Left colon (tissue), 2 donors: ENCODE data around the gene VEGFA. TPM values are rescaled to one million over a fixed set of nuclear protein-coding genes. Genes with fewer than 3 reads are reported as not detected.

ENCODE experiments used
- ATAC-seq: fragments of 200-7000 bp; cut with Tn5 transposase; one replicate; pipeline ENCODE4 v1.9.1; 2020; ENCODE audit warnings: mild to moderate bottlenecking, moderate library complexity
- DNase-seq, 2 donors: peaks; one replicate each; pipeline ENCODE4 v3.0.0-alpha.2; 2020
- intact Hi-C, 2 donors: fragments of 100-400 bp; cut with DNase I in 1 of 2; cut with micrococcal nuclease in 1 of 2; formaldehyde crosslinking; loops; one replicate each; pipeline versions ENCODE4 v1.11.2 to v1.14.0; 2022; cut with DNase I, micrococcal nuclease
- total RNA-seq, 2 donors: library from RNA; stranded (reverse); fragmentation: NEBNext Ultra II Directional; extraction: Animal tissue kit (Norgen Biotek cat#: 25700); gene quantifications; one replicate each; pipeline ENCODE4 v1.2.1, GENCODE V29; 2021
- donor health status: DM: no; HTN: no; CAD: no.
- donor health status: DM: yes; HTN: yes; CAD: no.

The VEGFA gene
- total RNA-seq, 2 donors from 2014 or later = 107 to 110 TPM

- ATAC-seq = no peak
- DNase-seq = no peak
- intact Hi-C loops = no loop called here
Measured at GRCh38 chr6:43778131-43778855, 8.3 kb downstream of the VEGFA start.

GRCh38 chr6:43778976-43779851 lies 9.2 kb downstream of the VEGFA start:
- ATAC-seq = no peak
- DNase-seq = no peak
- intact Hi-C loops = no loop called here

DNA sequence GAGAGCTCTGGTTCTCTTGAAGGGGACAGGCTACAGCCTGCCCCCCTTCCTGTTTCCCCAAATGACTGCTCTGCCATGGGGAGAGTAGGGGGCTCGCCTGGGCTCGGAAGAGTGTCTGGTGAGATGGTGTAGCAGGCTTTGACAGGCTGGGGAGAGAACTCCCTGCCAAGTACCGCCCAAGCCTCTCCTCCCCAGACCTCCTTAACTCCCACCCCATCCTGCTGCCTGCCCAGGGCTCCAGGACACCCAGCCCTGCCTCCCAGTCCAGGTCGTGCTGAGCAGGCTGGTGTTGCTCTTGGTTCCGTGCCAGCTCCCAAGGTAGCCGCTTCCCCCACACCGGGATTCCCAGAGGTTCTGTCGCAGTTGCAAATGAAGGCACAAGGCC lies 9.8 kb downstream of the VEGFA start:
- DNase-seq (no peak), ATAC-seq (no peak)
- intact Hi-C loops = no loop called here

DNA sequence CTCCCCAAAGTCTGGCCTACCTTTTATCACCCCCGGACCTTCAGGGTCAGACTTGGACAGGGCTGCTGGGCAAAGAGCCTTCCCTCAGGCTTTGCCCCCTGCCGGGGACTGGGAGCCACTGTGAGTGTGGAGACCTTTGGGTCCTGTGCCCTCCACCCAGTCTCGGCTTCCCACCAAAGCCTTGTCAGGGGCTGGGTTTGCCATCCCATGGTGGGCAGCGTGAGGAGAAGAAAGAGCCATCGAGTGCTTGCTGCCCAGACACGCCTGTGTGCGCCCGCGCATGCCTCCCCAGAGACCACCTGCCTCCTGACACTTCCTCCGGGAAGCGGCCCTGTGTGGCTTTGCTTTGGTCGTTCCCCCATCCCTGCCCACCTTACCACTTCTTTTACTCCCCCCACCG lies 10.3 kb downstream of the VEGFA start:
- ATAC-seq (no peak), DNase-seq (no peak)
- intact Hi-C loops = no loop called here

GRCh38 chr6:43780941-43781928 lies 11.2 kb downstream of the VEGFA start:
- DNase-seq = no peak
- no peak for ATAC-seq
- intact Hi-C loops = no loop called here

DNA sequence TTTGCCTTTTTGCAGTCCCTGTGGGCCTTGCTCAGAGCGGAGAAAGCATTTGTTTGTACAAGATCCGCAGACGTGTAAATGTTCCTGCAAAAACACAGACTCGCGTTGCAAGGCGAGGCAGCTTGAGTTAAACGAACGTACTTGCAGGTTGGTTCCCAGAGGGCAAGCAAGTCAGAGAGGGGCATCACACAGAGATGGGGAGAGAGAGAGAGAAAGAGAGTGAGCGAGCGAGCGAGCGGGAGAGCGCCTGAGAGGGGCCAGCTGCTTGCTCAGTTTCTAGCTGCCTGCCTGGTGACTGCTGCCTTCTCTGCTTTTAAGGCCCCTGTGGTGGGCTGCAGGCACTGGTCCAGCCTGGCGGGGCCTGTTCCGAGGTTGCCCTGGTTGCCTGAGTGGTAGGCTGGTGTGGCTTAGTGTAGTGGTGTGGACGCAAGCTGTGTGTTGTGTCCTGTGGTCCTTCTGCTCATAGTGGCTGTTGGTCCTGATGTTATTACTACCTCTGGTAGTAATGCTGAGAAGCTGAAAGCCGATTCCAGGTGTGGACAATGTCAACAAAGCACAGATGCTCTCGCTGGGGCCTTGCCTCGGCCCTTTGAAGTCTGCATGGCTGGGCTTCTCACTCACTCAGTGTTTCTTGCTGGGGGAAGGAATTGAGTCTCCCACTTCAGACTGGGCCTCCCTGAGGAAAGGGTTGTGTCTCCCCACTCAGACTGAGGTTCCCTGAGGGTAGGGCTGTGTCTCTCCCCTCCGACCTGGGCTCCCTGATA lies 12.1 kb downstream of the VEGFA start:
- intact Hi-C loops = no loop called here
- DNase-seq = no peak
- ATAC-seq = no peak

DNA sequence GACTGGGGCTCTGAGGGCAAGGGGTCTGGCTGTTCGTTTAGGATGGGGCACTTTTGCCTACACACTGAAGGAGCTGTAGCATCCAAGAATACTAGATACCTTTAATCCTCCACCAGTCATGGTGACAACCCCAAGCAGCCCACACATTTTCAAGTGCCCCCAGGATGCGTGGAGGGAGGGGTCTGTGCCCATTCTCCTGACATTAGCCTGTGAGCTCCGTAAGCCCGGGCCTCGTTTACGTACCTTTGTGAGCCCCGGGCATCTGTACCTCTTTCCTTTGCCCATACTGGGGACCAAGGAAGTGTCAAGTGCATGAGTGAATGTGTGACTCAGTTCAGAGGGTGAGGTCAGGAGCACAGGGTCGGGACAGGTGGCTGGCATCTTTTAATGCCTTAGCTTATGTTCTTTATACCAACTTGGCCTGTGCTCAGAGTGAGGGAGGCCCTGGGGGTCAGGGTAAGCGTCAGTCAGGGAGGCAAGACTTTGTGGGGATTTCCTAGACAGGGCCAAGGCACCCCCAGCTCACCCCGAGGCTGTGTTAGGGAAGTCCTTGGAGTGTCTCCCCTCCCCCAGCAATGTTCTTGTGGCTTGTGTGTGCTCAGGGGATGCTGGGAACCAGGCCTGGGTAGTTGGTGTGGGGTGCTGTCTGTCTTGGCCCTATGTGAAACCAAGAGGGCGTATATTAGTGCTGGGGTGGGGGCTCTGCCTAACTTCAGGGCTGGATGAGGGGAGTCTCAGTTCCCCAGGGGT lies 12.9 kb downstream of the VEGFA start:
- DNase-seq (no peak), ATAC-seq (peak; percentile 2)
- intact Hi-C loops = no loop called here

- ATAC-seq (no peak), DNase-seq (no peak)
- intact Hi-C loops = no loop called here
Measured at GRCh38 chr6:43784049-43784855, 14.2 kb downstream of the VEGFA start.

GRCh38 chr6:43785220-43785752 lies 15.3 kb downstream of the VEGFA start:
- intact Hi-C loops = no loop called here
- ATAC-seq (no peak), DNase-seq (no peak)

- ATAC-seq = no peak
- DNase-seq = no peak
- intact Hi-C loops = no loop called here
Measured at GRCh38 chr6:43785904-43786303, 15.9 kb downstream of the VEGFA start.

GRCh38 chr6:43786664-43787329 lies 16.8 kb downstream of the VEGFA start:
- ATAC-seq (peak; percentile 41), DNase-seq (no peak)
- intact Hi-C loops = no loop called here

- DNase-seq (no peak), ATAC-seq (no peak)
- intact Hi-C loops = no loop called here
Measured at GRCh38 chr6:43788301-43788700, 18.3 kb downstream of the VEGFA start.

DNA sequence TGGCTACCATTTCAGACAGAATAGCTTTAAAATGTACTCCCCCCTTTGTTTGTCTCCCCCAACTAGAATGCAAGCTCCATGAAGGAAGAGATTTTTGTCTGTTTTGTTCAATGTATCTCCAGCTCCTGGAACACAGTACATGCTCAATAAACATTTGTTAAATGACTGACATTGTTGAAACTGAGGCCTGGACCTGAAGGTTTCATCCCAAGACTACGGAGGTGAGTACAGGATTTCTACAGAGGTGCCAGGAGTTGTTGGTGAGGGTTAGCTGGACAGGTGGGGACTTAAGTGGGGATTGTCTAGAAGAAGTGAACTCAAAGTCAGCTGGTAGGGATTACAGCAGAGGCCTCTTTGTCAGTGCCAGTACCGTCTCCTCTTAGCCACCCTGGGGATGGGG lies 19.4 kb downstream of the VEGFA start:
- intact Hi-C loops = no loop called here
- ATAC-seq = no peak
- no peak for DNase-seq

- intact Hi-C loops = no loop called here
- ATAC-seq (no peak), DNase-seq (no peak)
Measured at GRCh38 chr6:43790031-43790430, 20.0 kb downstream of the VEGFA start.

DNA sequence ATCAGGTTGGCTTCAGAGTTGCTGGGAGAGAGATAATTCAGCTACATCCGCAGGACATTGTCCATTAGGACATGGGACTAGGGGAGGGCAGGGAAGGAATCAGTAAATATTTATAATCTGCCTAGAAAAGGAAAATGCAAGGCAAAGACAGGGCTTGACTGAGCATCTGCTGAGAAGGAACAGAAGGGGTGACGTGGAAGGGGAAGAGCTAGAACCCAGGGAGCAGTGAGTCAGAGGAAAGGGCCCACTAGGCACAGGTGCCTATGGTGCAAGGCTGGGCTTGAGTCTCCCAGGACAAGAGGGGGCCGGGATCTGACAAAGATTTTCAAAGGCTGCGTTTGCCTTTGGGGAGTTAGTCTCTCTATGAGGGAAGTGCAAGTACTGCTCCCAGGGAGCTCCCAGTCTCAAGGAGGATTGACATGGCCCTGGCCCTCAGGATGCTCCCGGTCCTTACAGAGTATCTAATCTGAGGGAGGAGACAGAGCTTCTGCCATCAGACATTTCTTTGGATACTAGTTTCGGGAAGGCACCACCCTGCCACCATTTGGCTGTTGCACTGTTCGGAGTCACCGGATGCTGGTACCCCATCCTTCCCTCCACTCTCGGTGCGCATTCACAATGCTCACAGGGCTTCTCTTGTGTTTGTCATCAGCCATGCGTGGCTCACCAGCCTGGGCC lies 21.9 kb downstream of the VEGFA start:
- no peak for ATAC-seq
- no peak for DNase-seq
- intact Hi-C loops = no loop called here
